ENCODE results near the gene ZNF653. TPM values are rescaled to one million over a fixed set of nuclear protein-coding genes. Genes with fewer than 3 reads are reported as not detected.

ZNF653 gene
- total and polyA plus RNA-seq, 9 of the 15 experiments (the other 6 are each of a cell fraction or from before 2014, with no cell fraction given) = 1.6 to 8.0 (median 4.2) TPM; not detected in 2

DNA sequence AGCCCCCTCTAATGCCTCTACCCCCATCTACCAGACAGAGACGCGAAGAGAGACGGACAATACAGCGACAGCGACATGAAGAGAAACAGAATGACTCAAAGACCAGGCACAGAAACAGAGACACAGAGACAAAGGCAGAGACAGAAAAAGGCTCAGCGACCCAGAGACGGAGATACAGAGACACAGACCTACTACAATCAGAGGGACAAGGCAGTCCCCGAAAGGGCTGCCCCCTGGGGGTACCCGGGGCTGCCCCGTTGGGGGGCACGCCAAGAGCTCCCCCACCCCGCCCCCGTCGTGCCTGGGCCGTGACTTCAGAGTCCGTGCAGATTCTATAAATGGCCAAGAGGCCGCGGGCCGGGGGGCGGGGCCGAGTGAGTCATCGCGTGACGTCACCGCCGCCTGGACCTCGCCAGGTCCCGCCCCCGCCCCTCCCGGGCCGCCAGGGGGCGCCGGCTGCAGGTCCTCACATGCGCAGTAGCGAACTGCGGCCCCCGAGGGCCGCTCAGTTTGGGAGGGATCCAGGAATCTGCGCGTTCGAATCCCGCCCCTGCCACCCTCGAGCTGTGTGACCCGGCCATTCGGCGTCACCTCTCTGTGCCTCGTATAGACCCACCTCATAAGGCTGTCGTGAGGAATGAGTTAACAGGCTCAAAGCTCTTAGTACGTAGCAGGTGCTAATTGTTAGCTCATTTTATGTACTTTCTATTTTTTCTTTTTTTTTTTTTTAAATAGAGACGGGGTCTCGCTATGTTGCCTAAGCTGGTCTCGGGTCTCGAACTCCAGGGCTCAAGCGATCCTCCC is 30.4 kb upstream of the ZNF653 start (continued):
- TF ChIP-seq CREB5 (CRISPR knock-in tag; IDR thresholded peaks at IDR 0.05) (no peak), KLF16 (IDR thresholded peaks at IDR 0.05) (peak; percentile 32; the same call in 1 of the 2 replicates), ETV1 (tag; conservative IDR thresholded peaks at IDR 0.05; ENCODE audit: low read depth) (no peak), EP300 (IDR thresholded peaks at IDR 0.05; ENCODE audit: low read length) (peak; percentile 41; the same call in 1 of the 2 replicates), TFAM (CRISPR knock-in tag; conservative IDR thresholded peaks at IDR 0.05) (no peak), TAF9B (IDR thresholded peaks at IDR 0.05; ENCODE audit: partially characterized antibody) (no peak), THRB (CRISPR knock-in tag; conservative IDR thresholded peaks at IDR 0.05) (peak; percentile 49; the same call in 1 of the 2 replicates), CEBPG (CRISPR knock-in tag; IDR thresholded peaks at IDR 0.05) (no peak), CEBPG (tag; conservative IDR thresholded peaks at IDR 0.05 in 1 of 2, IDR thresholded peaks at IDR 0.05 in 1 of 2) (no peak), TCF7L2 (IDR thresholded peaks at IDR 0.05; ENCODE audit: low read depth, low read length) (no peak), CREB3 (tag; conservative IDR thresholded peaks at IDR 0.05; ENCODE audit: low read depth) (peak; percentile 66; the same call in 1 of the 2 replicates), MCM5 (IDR thresholded peaks at IDR 0.05; ENCODE audit: low read depth) (no peak), HMG20B (CRISPR knock-in tag; IDR thresholded peaks at IDR 0.05) (no peak), RHOXF2B (CRISPR knock-in tag; conservative IDR thresholded peaks at IDR 0.05) (no peak), IRF2 (CRISPR knock-in tag; IDR thresholded peaks at IDR 0.05) (no peak), IFI16 (CRISPR knock-in tag; IDR thresholded peaks at IDR 0.05) (no peak), CHCHD3 (CRISPR knock-in tag; IDR thresholded peaks at IDR 0.05) (no peak), DLX4 (CRISPR knock-in tag; IDR thresholded peaks at IDR 0.05) (no peak)

Data from K562 (cell line).